H1 (cell line): Measurements from ENCODE around the gene TAF3. TPM values are rescaled to one million over a fixed set of nuclear protein-coding genes. Genes with fewer than 3 reads are reported as not detected.

ENCODE experiments used
- CTCF ChIA-PET: fragments of 300-600 bp; sonication (Branson Sonifier 250); formaldehyde crosslinking; loops from one replicate; lab custom pipeline; 2021; ENCODE audit not compliant: partially characterized antibody; lab: Charles Lee
- POLR2A ChIA-PET: fragments of 300-600 bp; sonication (Branson Sonifier 250); formaldehyde crosslinking; loops from one replicate; lab custom pipeline; 2021; ENCODE audit warnings: inconsistent platforms; ENCODE audit not compliant: partially characterized antibody; lab: Charles Lee
- DNase-seq, 2 experiments: peaks; one replicate each; pipeline versions ENCODE4 v3.0.0 to v3.0.0-alpha.2; 2010 to 2022; ENCODE audit warnings: low spot score in 2 of 2, low read depth in 1 of 2, mixed read lengths in 1 of 2
- FAIRE-seq: peaks from 2 replicates; lab custom pipeline; 2011; peaks lifted over from hg19 to GRCh38; lab: Jason Lieb, UNC
- H2AFZ ChIP-seq: 2 replicates; pipeline ENCODE4 v1.8.1; 2012; ENCODE audit warnings: low read length, inconsistent platforms
- H2AK5ac ChIP-seq: 2 replicates; pipeline ENCODE4 v1.6.1; 2013; ENCODE audit warnings: low read depth, low read length
- H2BK120ac ChIP-seq: replicated peaks from 2 replicates; pipeline ENCODE3; 2013; ENCODE audit warnings: low read depth, low read length, inconsistent platforms
- H2BK12ac ChIP-seq: 2 replicates; pipeline ENCODE4 v1.6.1; 2013; ENCODE audit warnings: low read depth, low read length
- H2BK15ac ChIP-seq: 2 replicates; pipeline ENCODE4 v1.6.1; 2013; ENCODE audit warnings: low read length
- H2BK20ac ChIP-seq: 2 replicates; pipeline ENCODE4 v1.6.1; 2013; ENCODE audit warnings: low read length
- H2BK5ac ChIP-seq: 2 replicates; pipeline ENCODE4 v1.6.1; 2013; ENCODE audit warnings: low read depth, low read length
- H3K14ac ChIP-seq: 2 replicates; pipeline ENCODE4 v1.6.1; 2013; ENCODE audit warnings: inconsistent platforms; ENCODE audit not compliant: insufficient read length
- H3K18ac ChIP-seq: 2 replicates; pipeline ENCODE4 v1.6.1; 2013; ENCODE audit warnings: low read length; ENCODE audit errors: extremely low read depth
- H3K23ac ChIP-seq: 2 replicates; pipeline ENCODE4 v1.6.1; 2013; ENCODE audit warnings: inconsistent platforms; ENCODE audit not compliant: insufficient read length
- H3K23me2 ChIP-seq: 2 replicates; pipeline ENCODE4 v1.6.1; 2013; ENCODE audit warnings: low read depth, low read length
- H3K27ac ChIP-seq: 2 replicates; pipeline ENCODE4 v1.6.1; 2011; ENCODE audit warnings: low read depth, low read length, inconsistent platforms
- H3K27me3 ChIP-seq, 4 experiments: replicated peaks in 1 of 4; 1 replicate in 1 of 4; 2 replicates in 3 of 4; pipeline versions ENCODE4 v1.6.1 to v1.8.1; 2011 to 2013; ENCODE audit warnings: low read length in 3 of 4, mild to moderate bottlenecking in 3 of 4, inconsistent platforms in 2 of 4, mixed read lengths in 2 of 4, moderate library complexity in 1 of 4; ENCODE audit not compliant: control insufficient read depth in 3 of 4, insufficient read depth in 3 of 4; ENCODE audit errors: extremely low read depth in 1 of 4
- H3K36me3 ChIP-seq, 4 experiments: 2 replicates each; pipeline versions ENCODE4 v1.6.1 to v1.8.1; 2011 to 2013; ENCODE audit warnings: mild to moderate bottlenecking in 4 of 4, low read length in 3 of 4, moderate library complexity in 2 of 4, control low read depth in 1 of 4, inconsistent platforms in 1 of 4; ENCODE audit not compliant: insufficient read depth in 4 of 4, control insufficient read depth in 2 of 4
- H3K4ac ChIP-seq: replicated peaks from 2 replicates; pipeline ENCODE3; 2013; ENCODE audit warnings: low read length, low read depth, mixed read lengths, inconsistent platforms; ENCODE audit not compliant: insufficient read length
- H3K4me1 ChIP-seq, 4 experiments: replicated peaks in 1 of 4; 1 replicate in 1 of 4; 2 replicates in 3 of 4; pipeline versions ENCODE4 v1.6.1 to v1.8.1; 2011 to 2013; ENCODE audit warnings: low read length in 3 of 4, inconsistent platforms in 2 of 4, mixed read lengths in 1 of 4; ENCODE audit not compliant: insufficient read depth in 4 of 4, control insufficient read depth in 3 of 4
- H3K4me2 ChIP-seq, 2 experiments: 2 replicates each; pipeline versions ENCODE4 v1.6.1 to v1.8.1; 2011 to 2013; ENCODE audit warnings: low read depth in 2 of 2, low read length in 2 of 2, control low read depth in 1 of 2, inconsistent platforms in 1 of 2, mild to moderate bottlenecking in 1 of 2; ENCODE audit not compliant: insufficient read depth in 1 of 2
- H3K4me3 ChIP-seq, 4 experiments: fragments of 200-600, 300-600 bp in 1 of 4; sonication (generic), shearing (Covaris generic), sonication (Bioruptor Twin) in 1 of 4; 2 replicates each; pipeline versions ENCODE4 v1.5.1 to v1.8.1; 2011 to 2016; ENCODE audit warnings: low read length in 4 of 4, low read depth in 3 of 4, control low read depth in 2 of 4, inconsistent platforms in 2 of 4, mild to moderate bottlenecking in 2 of 4, mixed read lengths in 1 of 4, moderate library complexity in 1 of 4; ENCODE audit not compliant: insufficient read depth in 2 of 4; ENCODE audit errors: extremely low read depth in 1 of 4
- H3K56ac ChIP-seq: replicated peaks from 2 replicates; pipeline ENCODE3; 2013; ENCODE audit warnings: low read depth, mild to moderate bottlenecking, mixed read lengths, low read length, inconsistent platforms; ENCODE audit not compliant: insufficient read length
- H3K79me1 ChIP-seq: 2 replicates; pipeline ENCODE4 v1.6.1; 2013; ENCODE audit warnings: low read depth, low read length, control low read depth
- H3K79me2 ChIP-seq, 2 experiments: 2 replicates each; pipeline versions ENCODE4 v1.6.1 to v1.8.1; 2012 to 2013; ENCODE audit warnings: low read length in 2 of 2, mild to moderate bottlenecking in 2 of 2, inconsistent platforms in 1 of 2; ENCODE audit not compliant: insufficient read depth in 2 of 2, control insufficient read depth in 1 of 2
- H3K9ac ChIP-seq, 4 experiments: replicated peaks in 1 of 4; 1 replicate in 1 of 4; 2 replicates in 3 of 4; pipeline versions ENCODE4 v1.6.1 to v1.8.1; 2011 to 2013; ENCODE audit warnings: low read depth in 3 of 4, low read length in 3 of 4, control low read depth in 2 of 4, mild to moderate bottlenecking in 2 of 4, moderate library complexity in 2 of 4, inconsistent platforms in 1 of 4; ENCODE audit errors: extremely low read depth in 1 of 4
- H3K9me3 ChIP-seq, 2 experiments: 2 replicates each; pipeline versions ENCODE4 v1.6.1 to v1.8.1; 2012 to 2013; ENCODE audit warnings: mild to moderate bottlenecking in 2 of 2, moderate library complexity in 2 of 2, control low read depth in 1 of 2, inconsistent platforms in 1 of 2, low read depth in 1 of 2, low read length in 1 of 2, mixed read lengths in 1 of 2; ENCODE audit not compliant: insufficient read depth in 2 of 2
- H4K20me1 ChIP-seq, 2 experiments: replicated peaks in 1 of 2; 2 replicates each; pipeline versions ENCODE3 to v1.8.1; 2011 to 2013; ENCODE audit warnings: inconsistent platforms in 2 of 2, low read length in 2 of 2, mild to moderate bottlenecking in 1 of 2; ENCODE audit not compliant: insufficient read depth in 2 of 2, control insufficient read depth in 1 of 2
- H4K5ac ChIP-seq: 2 replicates; pipeline ENCODE4 v1.6.1; 2013; ENCODE audit warnings: low read length, low read depth, mixed read lengths, inconsistent platforms; ENCODE audit not compliant: insufficient read length
- H4K8ac ChIP-seq: 2 replicates; pipeline ENCODE4 v1.8.0; 2013; ENCODE audit warnings: mild to moderate bottlenecking, moderate library complexity, low read length, inconsistent platforms; ENCODE audit not compliant: insufficient read depth; ENCODE audit errors: extremely low read depth
- H4K91ac ChIP-seq: replicated peaks from 2 replicates; pipeline ENCODE3; 2013; ENCODE audit warnings: low read length, mixed read lengths, inconsistent platforms; ENCODE audit not compliant: insufficient read length
- CREB1 ChIP-seq: IDR thresholded peaks from 2 replicates; pipeline ENCODE4 v1.6.1; 2012; ENCODE audit warnings: inconsistent platforms
- FOSL1 ChIP-seq: IDR thresholded peaks from 2 replicates; pipeline ENCODE4 v1.6.1; 2011; ENCODE audit warnings: mild to moderate bottlenecking, low read depth, low read length, moderate library complexity; ENCODE audit not compliant: insufficient read depth
- KDM5A ChIP-seq: fragments of 200-600 bp; IDR thresholded peaks from 2 replicates; pipeline ENCODE4 v1.7.1; 2012; ENCODE audit warnings: mild to moderate bottlenecking, low read length, inconsistent platforms, mixed read lengths
- RXRA ChIP-seq: IDR thresholded peaks from 2 replicates; pipeline ENCODE4 v1.6.1; 2011; ENCODE audit warnings: low read depth, mild to moderate bottlenecking, low read length, moderate library complexity; ENCODE audit not compliant: insufficient read depth
- SAP30 ChIP-seq: fragments of 300-600 bp; sonication (generic); IDR thresholded peaks from 2 replicates; pipeline ENCODE4 v1.7.1; 2012; ENCODE audit warnings: low read length, moderate library complexity, mild to moderate bottlenecking, inconsistent platforms; ENCODE audit not compliant: insufficient read depth, insufficient replicate concordance
- TBP ChIP-seq: IDR thresholded peaks from 2 replicates; pipeline ENCODE4 v1.6.1; 2011; ENCODE audit warnings: low read depth, low read length, improper control_type of control experiment
- WGBS, 2 experiments: shearing (Covaris generic) in 1 of 2; methylation state at CpG; one replicate each; pipeline versions ENCODE4 v1.1.6 to v1.1.7; 2013 to 2015; ENCODE audit warnings: low lambda C conversion rate in 2 of 2, mixed read lengths in 2 of 2, inconsistent platforms in 1 of 2, low coverage in 1 of 2, missing lambda C conversion rate in 1 of 2; ENCODE audit not compliant: insufficient replicate concordance in 2 of 2, insufficient coverage in 1 of 2, insufficient read length in 1 of 2; ENCODE audit errors: extremely low coverage in 1 of 2, missing lambda C conversion rate in 1 of 2; 5-methylcytosine and 5-hydroxymethylcytosine counted together
- polyA plus RNA-seq, 7 experiments: library from polyadenylated mRNA; depleted of rRNA in 3 of 7; stranded (reverse) in 5 of 7; unstranded in 2 of 7; fragments of >200 nt in 5 of 7; fragments of 200-250 nt in 2 of 7; gene quantifications; 1 replicate in 5 of 7; 2 replicates in 1 of 7; 4 replicates in 1 of 7; pipeline versions ENCODE4 v1.2.1 to v1.2.3, GENCODE V29; 2011 to 2013; ENCODE audit warnings: missing spikeins in 2 of 7, mixed read lengths in 2 of 7
- total RNA-seq: library from RNA; stranded (reverse); fragmentation: NEBNext Ultra II Directional; extraction: Animal tissue kit (Norgen Biotek cat#: 25700); gene quantifications from 2 replicates; pipeline ENCODE4 v1.2.1, GENCODE V29; 2021
- TF ChIP-seq, protein P1 (sequence below): IDR thresholded peaks from 2 replicates; pipeline ENCODE4 v1.6.1; 2011; ENCODE audit warnings: low read depth, mild to moderate bottlenecking, low read length; ENCODE audit not compliant: insufficient read depth
- TF ChIP-seq, protein P2 (sequence below), 3 experiments: IDR thresholded peaks; 1 replicate in 2 of 3; 2 replicates in 1 of 3; pipeline versions ENCODE4 v1.5.1 to v1.6.1; 2011; ENCODE audit warnings: low read length in 3 of 3, mild to moderate bottlenecking in 3 of 3, inconsistent platforms in 2 of 3, low read depth in 1 of 3, moderate library complexity in 1 of 3; ENCODE audit not compliant: insufficient read depth in 1 of 3; ENCODE audit errors: control extremely low read depth in 1 of 3

TAF3 gene
- total and polyA plus RNA-seq, 2 of the 8 experiments (the other 6 are each of a cell fraction or from before 2014, with no cell fraction given), result 1.5 to 11.2 TPM

DNA sequence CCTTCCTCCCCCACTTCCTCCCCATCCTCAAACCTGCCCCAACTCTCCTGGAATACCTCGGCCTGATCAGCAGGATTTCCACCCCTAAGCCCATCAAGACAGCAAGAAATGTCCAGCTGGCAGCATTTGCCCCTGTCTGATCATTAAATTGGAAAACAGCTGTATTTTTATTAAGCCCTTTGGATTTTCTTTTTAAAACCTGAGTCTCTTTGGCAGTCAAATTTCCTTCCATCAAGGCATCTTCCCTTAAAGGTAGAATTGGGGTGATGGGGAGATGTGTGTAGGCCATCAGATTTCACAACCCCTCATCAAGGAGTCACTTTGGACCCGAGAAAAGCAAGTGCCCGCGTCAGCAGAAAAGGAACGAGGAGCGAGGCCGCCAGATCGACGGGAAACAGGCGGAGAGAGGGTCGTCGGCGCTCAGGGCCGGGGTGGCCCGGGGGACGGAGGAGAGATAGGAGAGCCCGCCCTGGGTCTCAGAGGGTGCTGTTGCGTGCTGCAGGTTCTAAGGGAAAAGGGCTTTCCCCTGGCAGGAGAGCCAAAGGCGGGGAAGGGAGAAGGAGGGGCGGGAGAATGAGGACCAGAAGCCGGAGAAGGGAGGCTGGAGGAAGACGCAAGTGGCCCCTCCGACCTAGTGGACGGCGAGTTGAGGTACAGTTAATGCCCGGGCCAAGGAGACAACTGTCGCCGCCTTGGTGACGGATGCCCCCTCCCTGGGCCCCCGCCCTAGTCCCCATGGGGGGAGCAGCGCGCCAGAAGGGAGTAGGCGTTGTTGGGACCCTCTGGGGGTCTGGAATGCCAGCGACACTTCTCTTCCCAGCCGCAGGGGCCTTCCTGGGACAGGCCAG lies 224.6 kb downstream of the TAF3 start:
- H2AFZ ChIP-seq, result no peak overlapping the region
- CTCF ChIA-PET, result interaction anchor here (1.1 to 1.8 kb wide), 3 partner anchors 8 to 1167 kb away, joined by 3 to 7 read pairs (median 5); no protein-coding TSS in a partner anchor
- no peak for TF ChIP-seq FOSL1
- no peak for TF ChIP-seq TBP
- TF ChIP-seq, protein P1, sequence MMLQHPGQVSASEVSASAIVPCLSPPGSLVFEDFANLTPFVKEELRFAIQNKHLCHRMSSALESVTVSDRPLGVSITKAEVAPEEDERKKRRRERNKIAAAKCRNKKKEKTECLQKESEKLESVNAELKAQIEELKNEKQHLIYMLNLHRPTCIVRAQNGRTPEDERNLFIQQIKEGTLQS, result no peak
- TF ChIP-seq, protein P2, sequence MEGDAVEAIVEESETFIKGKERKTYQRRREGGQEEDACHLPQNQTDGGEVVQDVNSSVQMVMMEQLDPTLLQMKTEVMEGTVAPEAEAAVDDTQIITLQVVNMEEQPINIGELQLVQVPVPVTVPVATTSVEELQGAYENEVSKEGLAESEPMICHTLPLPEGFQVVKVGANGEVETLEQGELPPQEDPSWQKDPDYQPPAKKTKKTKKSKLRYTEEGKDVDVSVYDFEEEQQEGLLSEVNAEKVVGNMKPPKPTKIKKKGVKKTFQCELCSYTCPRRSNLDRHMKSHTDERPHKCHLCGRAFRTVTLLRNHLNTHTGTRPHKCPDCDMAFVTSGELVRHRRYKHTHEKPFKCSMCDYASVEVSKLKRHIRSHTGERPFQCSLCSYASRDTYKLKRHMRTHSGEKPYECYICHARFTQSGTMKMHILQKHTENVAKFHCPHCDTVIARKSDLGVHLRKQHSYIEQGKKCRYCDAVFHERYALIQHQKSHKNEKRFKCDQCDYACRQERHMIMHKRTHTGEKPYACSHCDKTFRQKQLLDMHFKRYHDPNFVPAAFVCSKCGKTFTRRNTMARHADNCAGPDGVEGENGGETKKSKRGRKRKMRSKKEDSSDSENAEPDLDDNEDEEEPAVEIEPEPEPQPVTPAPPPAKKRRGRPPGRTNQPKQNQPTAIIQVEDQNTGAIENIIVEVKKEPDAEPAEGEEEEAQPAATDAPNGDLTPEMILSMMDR (IDR thresholded peaks at IDR 0.05; ENCODE audit: control extremely low read depth in 1 of 3, insufficient read depth in 1 of 3, low read depth in 1 of 3, low read length in 3 of 3), result no peak
- no peak for TF ChIP-seq CREB1
- no peak for TF ChIP-seq RXRA
- TF ChIP-seq SAP30, result no peak
- TF ChIP-seq KDM5A, result no peak

More for the DNA sequence above, 224.6 kb downstream of the TAF3 start:
- no peaks in the 10 kb centered on the region for H3K79me2 ChIP-seq
- no peak overlapping the region for H3K56ac ChIP-seq
- H2BK12ac ChIP-seq, result peak overlapping the region; percentile 85; the same call in 1 of the 2 replicates
- H3K4me2 ChIP-seq, result peak overlapping the region; percentile 59 to 84
- H3K9me3 ChIP-seq, result no peaks in the 10 kb centered on the region
- 1% methylated on average over 28 of the region's 35 CpGs; no CpG with 5 or more reads in 1 of the 2 experiments for WGBS, 2 experiments
- no peak overlapping the region for H3K9ac ChIP-seq
- H2BK120ac ChIP-seq, result no peak overlapping the region
- FAIRE-seq (no peak), DNase-seq (peak in 1 of 2 experiments; percentile 66)
- no peaks in the 10 kb centered on the region; the same call in 1 of the 2 replicates for H3K79me1 ChIP-seq
- H2BK15ac ChIP-seq, result no peak overlapping the region
- no peak overlapping the region for H3K4ac ChIP-seq
- no peaks in the 10 kb centered on the region; a peak in 1 of 8 replicates for H3K36me3 ChIP-seq
- no peak overlapping the region for H4K5ac ChIP-seq
- no peak overlapping the region for H3K18ac ChIP-seq
- H3K23ac ChIP-seq, result no peak overlapping the region
- H2BK5ac ChIP-seq, result no peak overlapping the region
- no peak overlapping the region for H3K14ac ChIP-seq
- H4K8ac ChIP-seq, result no peak overlapping the region; the same call in 1 of the 2 replicates
- POLR2A ChIA-PET, result interaction anchor here (1.1 to 1.3 kb wide), 3 partner anchors 8 to 18 kb away, joined by 3 to 6 read pairs (median 5); no protein-coding TSS in a partner anchor
- peaks cover 89 to 100% (median 100%) of the 10 kb centered on the region in 4 experiments for H3K27me3 ChIP-seq
- no peaks in the 10 kb centered on the region for H3K23me2 ChIP-seq
- H3K4me1 ChIP-seq, result peaks cover 9 to 47% (median 23%) of the 10 kb centered on the region in 4 experiments
- H2BK20ac ChIP-seq, result no peak overlapping the region
- H3K27ac ChIP-seq, result no peak overlapping the region
- peak overlapping the region in 1 of 4 experiments; percentile 58; a peak in 2 of 8 replicates for H3K4me3 ChIP-seq
- no peak overlapping the region for H2AK5ac ChIP-seq
- no peak overlapping the region for H4K91ac ChIP-seq
- peaks cover 28 to 29% of the 10 kb centered on the region in 2 experiments for H4K20me1 ChIP-seq
